DND-41 (cell line): ENCODE data around the gene DDIT3.
"Not testable (repeated sequence)": the region's sequence is repeated elsewhere in the genome, so short reads cannot be mapped to it uniquely, and the experiment has no call there.

Source experiments
- ATAC-seq: fragments of 200-7000 bp; cut with Tn5 transposase; 3 replicates; pipeline ENCODE4 v1.9.1; 2021; ENCODE audit warnings: low read depth; ENCODE audit not compliant: insufficient read depth
- DNase-seq: peaks from one replicate; pipeline ENCODE4 v3.0.0-alpha.2; 2020
- H2AFZ ChIP-seq: 2 replicates; pipeline ENCODE4 v1.6.0; 2012; ENCODE audit warnings: low read depth, low read length
- H3K27ac ChIP-seq: 2 replicates; pipeline ENCODE4 v1.5.1; 2012; ENCODE audit warnings: low read length, inconsistent platforms
- H3K27me3 ChIP-seq: fragments of 200-600 bp; sonication (generic); 2 replicates; pipeline ENCODE4 v1.6.0; 2012; ENCODE audit warnings: low read length, mild to moderate bottlenecking, inconsistent platforms; ENCODE audit not compliant: insufficient read depth, poor library complexity
- H3K36me3 ChIP-seq: 2 replicates; pipeline ENCODE4 v1.5.1; 2012; ENCODE audit warnings: low read length, inconsistent platforms; ENCODE audit not compliant: insufficient read depth
- H3K4me1 ChIP-seq: 2 replicates; pipeline ENCODE4 v1.5.1; 2012; ENCODE audit warnings: mild to moderate bottlenecking, low read length; ENCODE audit not compliant: insufficient read depth
- H3K4me2 ChIP-seq: 2 replicates; pipeline ENCODE4 v1.6.0; 2012; ENCODE audit warnings: mild to moderate bottlenecking, moderate library complexity, low read length, inconsistent platforms; ENCODE audit not compliant: insufficient read depth
- H3K4me3 ChIP-seq, 2 experiments: fragments of 200-600 bp in 1 of 2; shearing (Covaris generic) in 1 of 2; 2 replicates each; pipeline ENCODE4 v1.5.1; 2012 to 2016; ENCODE audit warnings: inconsistent platforms in 2 of 2, low read length in 2 of 2, mild to moderate bottlenecking in 2 of 2, low read depth in 1 of 2, moderate library complexity in 1 of 2
- H3K79me2 ChIP-seq: 2 replicates; pipeline ENCODE4 v1.6.0; 2012; ENCODE audit warnings: low read length, inconsistent platforms; ENCODE audit not compliant: insufficient read depth
- H3K9ac ChIP-seq: 2 replicates; pipeline ENCODE4 v1.6.0; 2012; ENCODE audit warnings: low read depth, mild to moderate bottlenecking, inconsistent platforms, low read length, moderate library complexity
- H3K9me3 ChIP-seq: 2 replicates; pipeline ENCODE4 v1.5.1; 2012; ENCODE audit warnings: low read length, moderate library complexity, mild to moderate bottlenecking, inconsistent platforms; ENCODE audit not compliant: insufficient read depth, severe bottlenecking
- H4K20me1 ChIP-seq: 2 replicates; pipeline ENCODE4 v1.6.0; 2012; ENCODE audit warnings: low read length; ENCODE audit not compliant: insufficient read depth
- EZH2 ChIP-seq: IDR thresholded peaks from 3 replicates; pipeline ENCODE4 v1.6.1; 2012; ENCODE audit warnings: borderline replicate concordance, low read depth, mild to moderate bottlenecking, moderate library complexity, low read length, inconsistent platforms; ENCODE audit not compliant: severe bottlenecking
- TF ChIP-seq, protein P1 (sequence below): IDR thresholded peaks from 2 replicates; pipeline ENCODE4 v1.5.1; 2012; ENCODE audit warnings: borderline replicate concordance, low read length, moderate library complexity, mild to moderate bottlenecking; ENCODE audit not compliant: poor library complexity, severe bottlenecking; ENCODE audit errors: extremely low read depth

The DDIT3 gene

DNA sequence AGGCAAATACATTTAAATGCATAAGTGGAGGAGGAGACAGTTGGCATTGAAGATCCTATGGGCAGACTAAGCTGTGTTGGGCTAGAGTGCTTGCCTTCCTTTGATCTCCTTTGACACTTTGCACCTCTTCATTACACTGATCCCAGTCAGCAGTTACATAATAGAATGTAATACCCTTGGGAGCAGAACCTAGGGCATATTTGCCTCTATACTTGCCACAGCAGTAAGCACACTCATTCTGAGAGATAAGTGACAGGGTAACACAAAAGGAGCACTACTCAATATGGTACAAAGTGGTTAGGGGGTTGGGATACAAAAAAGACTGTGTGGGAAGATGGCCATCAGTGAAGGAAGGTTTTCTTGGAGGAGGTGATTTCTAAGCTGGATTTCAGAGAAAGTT lies 23.5 kb downstream of the DDIT3 start:
- no peak for TF ChIP-seq EZH2
- TF ChIP-seq, protein P1, sequence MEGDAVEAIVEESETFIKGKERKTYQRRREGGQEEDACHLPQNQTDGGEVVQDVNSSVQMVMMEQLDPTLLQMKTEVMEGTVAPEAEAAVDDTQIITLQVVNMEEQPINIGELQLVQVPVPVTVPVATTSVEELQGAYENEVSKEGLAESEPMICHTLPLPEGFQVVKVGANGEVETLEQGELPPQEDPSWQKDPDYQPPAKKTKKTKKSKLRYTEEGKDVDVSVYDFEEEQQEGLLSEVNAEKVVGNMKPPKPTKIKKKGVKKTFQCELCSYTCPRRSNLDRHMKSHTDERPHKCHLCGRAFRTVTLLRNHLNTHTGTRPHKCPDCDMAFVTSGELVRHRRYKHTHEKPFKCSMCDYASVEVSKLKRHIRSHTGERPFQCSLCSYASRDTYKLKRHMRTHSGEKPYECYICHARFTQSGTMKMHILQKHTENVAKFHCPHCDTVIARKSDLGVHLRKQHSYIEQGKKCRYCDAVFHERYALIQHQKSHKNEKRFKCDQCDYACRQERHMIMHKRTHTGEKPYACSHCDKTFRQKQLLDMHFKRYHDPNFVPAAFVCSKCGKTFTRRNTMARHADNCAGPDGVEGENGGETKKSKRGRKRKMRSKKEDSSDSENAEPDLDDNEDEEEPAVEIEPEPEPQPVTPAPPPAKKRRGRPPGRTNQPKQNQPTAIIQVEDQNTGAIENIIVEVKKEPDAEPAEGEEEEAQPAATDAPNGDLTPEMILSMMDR, result no peak
- H3K27ac ChIP-seq, result no peak overlapping the region
- H3K36me3 ChIP-seq, result peaks cover 72% of the 10 kb centered on the region
- no peak overlapping the region for H2AFZ ChIP-seq
- no peak; the same call in 2 of the 3 replicates for ATAC-seq
- H3K27me3 ChIP-seq, result no peaks in the 10 kb centered on the region
- H3K9me3 ChIP-seq, result no peaks in the 10 kb centered on the region
- no peaks in the 10 kb centered on the region for H3K4me1 ChIP-seq
- H3K9ac ChIP-seq, result no peak overlapping the region
- peaks cover 23% of the 10 kb centered on the region; the same call in 1 of the 2 replicates for H4K20me1 ChIP-seq
- no peak overlapping the region for H3K4me2 ChIP-seq
- no peak for DNase-seq
- H3K4me3 ChIP-seq, result no peak overlapping the region
- H3K79me2 ChIP-seq, result peaks cover 45% of the 10 kb centered on the region

DNA sequence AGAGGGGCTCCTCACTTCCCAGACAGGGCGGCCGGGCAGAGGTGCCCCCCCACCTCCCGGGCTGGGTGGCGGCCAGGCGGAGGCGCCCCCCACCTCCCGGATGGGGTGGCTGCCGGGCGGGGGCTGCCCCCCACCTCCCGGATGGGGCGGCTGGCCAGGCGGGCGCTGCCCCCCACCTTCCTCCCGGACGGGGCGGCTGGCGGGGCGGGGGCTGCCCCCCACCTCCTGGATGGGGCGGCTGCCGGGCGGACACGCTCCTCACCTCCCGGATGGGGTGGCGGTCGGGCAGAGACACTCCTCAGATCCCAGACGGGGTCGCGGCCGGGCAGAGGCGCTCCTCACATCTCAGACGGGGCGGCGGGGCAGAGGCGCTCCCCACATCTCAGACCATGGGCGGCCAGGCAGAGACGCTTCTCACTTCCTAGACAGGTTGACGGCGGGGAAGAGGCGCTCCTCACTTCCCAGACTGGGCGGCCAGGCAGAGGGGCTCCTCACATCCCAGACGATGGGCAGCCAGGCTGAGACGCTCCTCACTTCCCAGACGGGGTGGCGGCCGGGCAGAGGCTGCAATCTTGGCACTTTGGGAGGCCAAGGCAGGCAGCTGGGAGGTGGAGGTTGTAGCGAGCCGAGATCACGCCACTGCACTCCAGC lies 25.1 kb downstream of the DDIT3 start:
- not testable (repeated sequence) for H2AFZ ChIP-seq, ATAC-seq, H3K9ac ChIP-seq, H3K4me2 ChIP-seq, DNase-seq, H3K4me1 ChIP-seq, H3K27ac ChIP-seq, H3K4me3 ChIP-seq, H3K9me3 ChIP-seq, H3K27me3 ChIP-seq
- H3K79me2 ChIP-seq, result peaks cover 48% of the 10 kb centered on the region
- H4K20me1 ChIP-seq, result peaks cover 26% of the 10 kb centered on the region; the same call in 1 of the 2 replicates
- peaks cover 72% of the 10 kb centered on the region for H3K36me3 ChIP-seq

GRCh38 chr12:57491393-57492280 lies 28.7 kb downstream of the DDIT3 start:
- Histone ChIP-seq H4K20me1 (peaks cover 31% of the 10 kb centered on the region), H3K4me2 (no peak overlapping the region), H2AFZ (no peak overlapping the region), H3K9me3 (no peaks in the 10 kb centered on the region), H3K27ac (no peak overlapping the region; the same call in 1 of the 2 replicates), H3K9ac (no peak overlapping the region), H3K27me3 (no peaks in the 10 kb centered on the region), H3K4me1 (peaks cover 28% of the 10 kb centered on the region), H3K4me3 (no peak overlapping the region), H3K36me3 (peaks cover 59% of the 10 kb centered on the region), H3K79me2 (peaks cover 46% of the 10 kb centered on the region)
- ATAC-seq, result 0 out of 3 replicates have a peak, but pooled peaks have one; percentile 15
- TF ChIP-seq, protein P1, result peak; percentile 48
- TF ChIP-seq EZH2, result no peak
- no peak for DNase-seq

- Histone ChIP-seq H3K36me3 (peaks cover 47% of the 10 kb centered on the region), H2AFZ (no peak overlapping the region), H3K27ac (no peak overlapping the region), H4K20me1 (peaks cover 31% of the 10 kb centered on the region), H3K4me3 (no peak overlapping the region), H3K79me2 (peaks cover 46% of the 10 kb centered on the region), H3K27me3 (no peaks in the 10 kb centered on the region), H3K4me2 (peak overlapping the region; percentile 92; the same call in 1 of the 2 replicates), H3K4me1 (peaks cover 28% of the 10 kb centered on the region), H3K9ac (no peak overlapping the region), H3K9me3 (no peaks in the 10 kb centered on the region)
- no peak for TF ChIP-seq EZH2
- TF ChIP-seq, protein P1, result no peak
- DNase-seq (no peak), ATAC-seq (no peak)
These were observed 30.2 kb downstream of the DDIT3 start for GRCh38 chr12:57490126-57490525.
